Glomerular visceral epithelial cell (primary cell): ENCODE measurements around the gene CNOT6L.
"Not testable (repeated sequence)": the region's sequence is repeated elsewhere in the genome, so short reads cannot be mapped to it uniquely, and the experiment has no call there.

ENCODE experiments used
- DNase-seq: peaks from one replicate; pipeline ENCODE4 v3.0.0-alpha.2; 2016; ENCODE audit errors: extremely low spot score

The CNOT6L gene

GRCh38 chr4:77782102-77782835 lies 36.9 kb downstream of the CNOT6L start:
- DNase-seq = no peak

- not testable (repeated sequence) for DNase-seq
These were observed 38.4 kb downstream of the CNOT6L start for GRCh38 chr4:77780762-77781161.

- DNase-seq = no peak
These were observed 41.9 kb downstream of the CNOT6L start for GRCh38 chr4:77777135-77777807.

GRCh38 chr4:77776182-77777134 lies 42.7 kb downstream of the CNOT6L start:
- DNase-seq = no peak

- DNase-seq = no peak
These were observed 46.1 kb downstream of the CNOT6L start for GRCh38 chr4:77773101-77773500.

GRCh38 chr4:77771566-77771965 lies 47.6 kb downstream of the CNOT6L start:
- no peak for DNase-seq

- DNase-seq = no peak
These were observed 53.4 kb downstream of the CNOT6L start for GRCh38 chr4:77765720-77766119.

- no peak for DNase-seq
These were observed 56.6 kb downstream of the CNOT6L start for GRCh38 chr4:77762531-77762930.

GRCh38 chr4:77761595-77761994 lies 57.6 kb downstream of the CNOT6L start:
- no peak for DNase-seq

GRCh38 chr4:77758804-77759203 lies 60.4 kb downstream of the CNOT6L start:
- no peak for DNase-seq

- no peak for DNase-seq
These were observed 67.4 kb downstream of the CNOT6L start for GRCh38 chr4:77751764-77752163.

GRCh38 chr4:77745792-77746191 lies 73.4 kb downstream of the CNOT6L start:
- DNase-seq = no peak

GRCh38 chr4:77742054-77742453 lies 77.1 kb downstream of the CNOT6L start:
- DNase-seq = no peak

- no peak for DNase-seq
These were observed 78.7 kb downstream of the CNOT6L start for GRCh38 chr4:77740480-77740879.

GRCh38 chr4:77734928-77735327 lies 84.2 kb downstream of the CNOT6L start:
- DNase-seq = peak; percentile 88

- no peak for DNase-seq
These were observed 87.5 kb downstream of the CNOT6L start for GRCh38 chr4:77731656-77732055.

- DNase-seq = no peak
These were observed 90.7 kb downstream of the CNOT6L start for GRCh38 chr4:77728420-77728819.

GRCh38 chr4:77721073-77721472 lies 98.1 kb downstream of the CNOT6L start:
- DNase-seq = no peak

- not testable (repeated sequence) for DNase-seq
These were observed 100.7 kb downstream of the CNOT6L start for GRCh38 chr4:77718500-77718899.

- no peak for DNase-seq
These were observed 103.5 kb downstream of the CNOT6L start for GRCh38 chr4:77715414-77716290.

- no peak for DNase-seq
These were observed 104.7 kb downstream of the CNOT6L start for GRCh38 chr4:77714514-77714913.
